ENCODE measurements around the gene MORN4. TPM values are rescaled to one million over a fixed set of nuclear protein-coding genes. Genes with fewer than 3 reads are reported as not detected.
A peak's percentile ranks its signal among the peaks of the same experiment; 100 is the strongest.

Gene MORN4
- total and polyA plus RNA-seq, 9 of the 15 experiments (the other 6 are each of a cell fraction or from before 2014, with no cell fraction given) = 8.3 to 23.9 (median 11.7) TPM

DNA sequence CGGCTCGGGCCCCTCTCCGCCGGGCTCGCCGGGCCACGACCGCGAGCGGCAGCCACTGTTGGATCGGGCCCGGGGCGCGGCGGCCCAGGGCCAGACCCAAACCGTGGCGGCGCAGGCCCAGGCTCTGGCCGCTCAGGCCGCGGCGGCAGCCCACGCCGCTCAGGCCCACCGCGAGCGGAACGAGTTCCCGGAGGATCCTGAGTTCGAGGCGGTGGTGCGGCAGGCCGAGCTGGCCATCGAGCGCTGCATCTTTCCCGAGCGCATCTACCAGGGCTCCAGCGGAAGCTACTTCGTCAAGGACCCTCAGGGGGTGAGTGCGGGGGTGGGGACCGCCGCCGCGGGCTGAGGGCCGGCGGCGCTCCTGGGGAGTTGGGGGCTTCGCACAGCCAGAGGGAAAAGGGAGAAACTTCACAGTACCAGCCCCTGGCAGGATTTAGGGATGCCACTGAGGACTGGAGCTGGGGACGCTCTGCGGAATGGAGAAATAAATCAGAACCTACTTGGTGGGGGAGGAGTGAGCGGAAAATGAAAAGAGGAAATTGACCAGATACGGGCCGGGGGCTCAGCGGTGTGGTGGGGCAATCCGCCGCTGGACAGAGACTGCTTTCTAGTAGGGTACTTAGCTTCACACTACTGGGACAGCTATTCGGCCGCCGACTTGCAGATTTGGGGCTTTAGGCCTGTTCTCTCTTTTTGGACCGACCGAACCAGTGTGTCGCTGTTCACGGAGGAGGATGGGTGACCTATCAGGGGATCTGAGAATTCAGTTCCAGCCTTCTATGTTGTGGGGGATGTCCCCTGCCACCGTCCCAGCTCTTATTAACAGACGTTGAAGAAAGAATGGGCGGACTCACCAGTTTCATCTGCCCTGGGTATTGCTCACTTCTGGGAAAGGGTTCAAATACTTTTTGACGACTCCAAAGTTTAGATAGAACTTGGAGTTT is 7.8 kb upstream of the MORN4 start (continued):
- TF ChIP-seq, protein P1, sequence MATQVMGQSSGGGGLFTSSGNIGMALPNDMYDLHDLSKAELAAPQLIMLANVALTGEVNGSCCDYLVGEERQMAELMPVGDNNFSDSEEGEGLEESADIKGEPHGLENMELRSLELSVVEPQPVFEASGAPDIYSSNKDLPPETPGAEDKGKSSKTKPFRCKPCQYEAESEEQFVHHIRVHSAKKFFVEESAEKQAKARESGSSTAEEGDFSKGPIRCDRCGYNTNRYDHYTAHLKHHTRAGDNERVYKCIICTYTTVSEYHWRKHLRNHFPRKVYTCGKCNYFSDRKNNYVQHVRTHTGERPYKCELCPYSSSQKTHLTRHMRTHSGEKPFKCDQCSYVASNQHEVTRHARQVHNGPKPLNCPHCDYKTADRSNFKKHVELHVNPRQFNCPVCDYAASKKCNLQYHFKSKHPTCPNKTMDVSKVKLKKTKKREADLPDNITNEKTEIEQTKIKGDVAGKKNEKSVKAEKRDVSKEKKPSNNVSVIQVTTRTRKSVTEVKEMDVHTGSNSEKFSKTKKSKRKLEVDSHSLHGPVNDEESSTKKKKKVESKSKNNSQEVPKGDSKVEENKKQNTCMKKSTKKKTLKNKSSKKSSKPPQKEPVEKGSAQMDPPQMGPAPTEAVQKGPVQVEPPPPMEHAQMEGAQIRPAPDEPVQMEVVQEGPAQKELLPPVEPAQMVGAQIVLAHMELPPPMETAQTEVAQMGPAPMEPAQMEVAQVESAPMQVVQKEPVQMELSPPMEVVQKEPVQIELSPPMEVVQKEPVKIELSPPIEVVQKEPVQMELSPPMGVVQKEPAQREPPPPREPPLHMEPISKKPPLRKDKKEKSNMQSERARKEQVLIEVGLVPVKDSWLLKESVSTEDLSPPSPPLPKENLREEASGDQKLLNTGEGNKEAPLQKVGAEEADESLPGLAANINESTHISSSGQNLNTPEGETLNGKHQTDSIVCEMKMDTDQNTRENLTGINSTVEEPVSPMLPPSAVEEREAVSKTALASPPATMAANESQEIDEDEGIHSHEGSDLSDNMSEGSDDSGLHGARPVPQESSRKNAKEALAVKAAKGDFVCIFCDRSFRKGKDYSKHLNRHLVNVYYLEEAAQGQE (IDR thresholded peaks at IDR 0.05; ENCODE audit: borderline replicate concordance) = peak; percentile 30; the same call in 1 of the 2 replicates
- TF ChIP-seq, protein P1 (CRISPR knock-in tag; IDR thresholded peaks at IDR 0.05; ENCODE audit: low read depth) = no peak
- TF ChIP-seq SRF (CRISPR knock-in tag; IDR thresholded peaks at IDR 0.05) = 0 out of 4 replicates have a peak, but pooled peaks of 1 of the 2 experiments have one; percentile 16
- no peak for TF ChIP-seq ZKSCAN1 (IDR thresholded peaks at IDR 0.05; ENCODE audit: low read depth, low read length)
- TF ChIP-seq RCOR1 (IDR thresholded peaks at IDR 0.05; ENCODE audit: borderline replicate concordance in 1 of 2, low read depth in 2 of 2, low read length in 2 of 2) = peak in 1 of 2 experiments; percentile 34; a peak in 2 of 4 replicates
- no peak for TF ChIP-seq ZNF668 (CRISPR knock-in tag; IDR thresholded peaks at IDR 0.05)
- TF ChIP-seq SIN3B (IDR thresholded peaks at IDR 0.05; ENCODE audit: low read depth) = peak; percentile 59; the same call in 1 of the 2 replicates
- no peak for TF ChIP-seq PTBP1 (IDR thresholded peaks at IDR 0.05; ENCODE audit: low read depth, low read length)
- peak; percentile 70; the same call in 1 of the 2 replicates for TF ChIP-seq PHF21A (IDR thresholded peaks at IDR 0.05; ENCODE audit: borderline replicate concordance, low read depth)
- no peak for TF ChIP-seq WHSC1 (IDR thresholded peaks at IDR 0.05; ENCODE audit: low read length)
- TF ChIP-seq RBBP5 (IDR thresholded peaks at IDR 0.05; ENCODE audit: borderline replicate concordance, insufficient read depth, low read length, poor library complexity, severe bottlenecking) = peak; percentile 62
- TF ChIP-seq HDAC1 (IDR thresholded peaks at IDR 0.05) = peak in 1 of 2 experiments; percentile 55; a peak in 2 of 4 replicates
- TF ChIP-seq PHF8 (IDR thresholded peaks at IDR 0.05; ENCODE audit: borderline replicate concordance, low read length) = peak; percentile 29; the same call in 1 of the 2 replicates
- peak in 1 of 2 experiments; percentile 56; a peak in 1 of 4 replicates for TF ChIP-seq NONO (IDR thresholded peaks at IDR 0.05; ENCODE audit: low read depth in 2 of 2, low read length in 1 of 2)
- peak; percentile 70; the same call in 1 of the 2 replicates for TF ChIP-seq GATAD2B (IDR thresholded peaks at IDR 0.05; ENCODE audit: borderline replicate concordance)
- TF ChIP-seq RBFOX2 (IDR thresholded peaks at IDR 0.05; ENCODE audit: low read depth, low read length) = peak; percentile 52
- TF ChIP-seq EGR1 (conservative IDR thresholded peaks at IDR 0.05) = peak; percentile 63
